UCSD-AML1 (cell line): Measurements from ENCODE around the gene TRAPPC2L.
"Not testable (repeated sequence)": the region's sequence is repeated elsewhere in the genome, so short reads cannot be mapped to it uniquely, and the experiment has no call there.

ENCODE experiments used
- DNase-seq: peaks from one replicate; lab custom pipeline; 2025; ENCODE audit not compliant: unreplicated experiment; lab: John Stamatoyannopoulos, UW

The TRAPPC2L gene

DNA sequence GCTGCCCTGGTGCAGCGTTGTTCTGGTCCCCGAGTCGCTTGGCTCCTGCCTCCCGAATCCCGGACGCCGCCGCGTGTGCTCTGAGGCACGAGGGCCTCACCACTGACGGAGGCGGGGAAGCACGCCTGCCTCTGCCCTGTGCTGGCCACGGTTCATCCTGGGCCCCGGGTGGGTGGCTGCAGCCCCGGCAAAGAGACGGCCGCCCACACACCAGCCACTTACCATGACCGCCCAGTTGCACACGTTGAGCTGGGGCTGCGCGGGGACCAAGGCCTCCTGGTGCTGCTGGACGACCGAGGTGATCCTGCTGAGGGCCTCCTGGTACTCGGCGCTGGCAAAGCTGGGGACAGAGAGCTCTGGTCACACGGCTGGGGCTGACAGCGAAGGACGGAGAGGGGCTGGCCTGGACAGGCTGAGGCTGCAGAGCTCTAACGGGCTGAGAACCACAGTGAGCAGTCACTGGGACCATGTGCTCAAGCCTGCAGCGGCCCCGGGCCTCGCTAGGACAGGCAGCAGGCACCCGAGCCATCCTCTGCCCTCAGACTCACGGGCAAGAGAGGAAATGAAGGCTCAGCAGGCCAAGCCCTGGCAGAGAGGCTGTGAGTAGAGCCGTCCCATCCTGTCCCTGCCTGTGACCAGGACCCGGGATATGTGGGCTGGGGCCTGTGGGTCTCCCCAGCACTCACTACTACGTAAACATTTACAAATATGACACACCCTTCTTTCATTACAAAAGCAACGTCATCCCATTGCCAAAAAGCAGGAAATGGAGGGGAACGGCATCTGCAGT lies 38.9 kb upstream of the TRAPPC2L start:
- no peak for DNase-seq

- DNase-seq, result no peak
These were observed 38.4 kb upstream of the TRAPPC2L start for GRCh38 chr16:88818575-88818874.

DNA sequence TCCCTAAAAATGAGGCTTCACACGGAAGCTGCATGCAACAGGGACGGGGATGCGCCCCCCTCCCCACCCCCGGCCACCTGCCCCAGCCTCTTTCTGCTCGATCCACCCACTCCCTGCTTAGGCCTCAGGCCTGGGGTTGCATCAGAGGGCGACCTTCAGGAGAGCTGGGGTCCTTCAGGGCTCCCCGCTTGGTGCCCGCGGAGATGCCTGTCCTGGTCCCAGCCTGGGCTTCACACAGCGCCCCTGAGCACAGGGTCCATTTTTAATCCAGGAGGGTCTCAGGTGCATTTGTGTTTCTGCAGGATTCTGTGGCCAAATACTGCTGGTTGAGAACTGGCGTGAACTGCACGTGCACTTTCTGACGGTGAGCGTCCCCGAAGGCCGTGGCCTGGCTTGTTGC lies 37.8 kb upstream of the TRAPPC2L start:
- no peak for DNase-seq

DNA sequence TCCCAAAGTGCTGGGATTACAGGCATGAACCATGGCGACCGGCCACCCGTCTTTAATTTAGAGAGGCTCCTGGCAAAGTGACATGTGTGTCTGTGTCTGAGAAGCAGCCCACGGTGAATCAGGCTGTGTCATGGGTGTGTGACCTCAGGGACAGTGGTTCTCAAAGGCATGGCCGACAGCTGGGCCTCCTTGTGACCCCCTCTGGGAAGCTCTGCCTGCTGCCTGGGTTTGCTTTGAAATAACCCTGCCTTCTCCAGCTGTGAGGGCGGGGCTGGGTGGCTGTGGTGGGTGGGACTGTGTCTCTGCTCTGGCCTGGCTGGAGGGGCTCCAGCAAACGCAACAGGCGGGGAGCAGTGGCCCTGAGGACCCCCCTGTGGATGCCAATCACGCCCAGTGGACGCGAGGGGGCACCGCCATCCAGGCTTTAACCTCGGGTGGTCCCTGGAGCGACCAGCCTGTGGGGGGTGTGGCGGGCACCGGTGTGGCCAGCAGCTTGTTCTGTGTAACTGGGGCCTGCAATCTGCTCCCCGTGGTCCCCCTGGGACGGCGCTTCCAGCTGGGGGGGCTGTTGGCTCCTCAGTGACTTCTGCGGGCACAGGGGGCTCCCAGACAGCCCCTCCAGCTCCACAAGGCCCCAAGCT lies 36.4 kb upstream of the TRAPPC2L start:
- no peak for DNase-seq

- DNase-seq, result no peak
These were observed 35.6 kb upstream of the TRAPPC2L start for GRCh38 chr16:88821168-88821850.

DNA sequence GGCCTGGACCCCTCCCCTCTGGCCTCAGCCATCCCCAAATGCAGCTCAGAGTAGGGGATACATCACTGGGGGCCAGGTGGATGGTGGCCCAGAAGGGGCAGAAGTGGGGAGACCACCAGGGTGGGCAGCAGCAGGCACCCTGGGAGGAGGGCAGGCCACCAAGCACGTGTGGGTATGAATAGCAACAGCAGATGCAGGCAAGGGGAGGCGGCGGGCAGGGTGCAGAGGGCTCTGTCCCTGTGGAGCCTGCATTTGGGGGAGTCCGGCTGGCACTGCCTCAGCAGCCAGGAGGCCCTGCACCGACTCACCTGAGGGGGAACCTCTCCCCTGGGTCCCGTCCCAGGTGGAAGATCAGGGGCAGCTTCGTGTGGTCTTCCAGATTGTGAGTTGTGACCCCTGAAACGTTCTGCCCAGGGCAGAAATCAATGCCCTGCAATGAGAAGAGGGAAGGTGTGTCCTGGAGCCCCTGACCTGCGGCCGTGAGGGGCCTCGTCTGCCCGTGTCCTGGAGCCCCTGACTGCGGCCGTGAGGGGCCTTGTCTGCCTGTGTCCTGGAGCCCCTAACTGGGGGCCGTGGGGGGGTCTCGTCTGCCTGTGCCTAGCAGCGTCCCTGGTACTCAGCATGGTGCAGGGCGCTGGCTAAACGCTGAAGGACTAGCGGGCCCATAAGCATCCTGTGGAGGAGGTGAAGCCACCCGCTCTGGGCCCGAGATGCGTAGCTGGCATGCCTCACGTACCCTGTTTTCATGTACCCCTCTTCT lies 34.5 kb upstream of the TRAPPC2L start:
- no peak for DNase-seq

- not testable (repeated sequence) for DNase-seq
These were observed 33.3 kb upstream of the TRAPPC2L start for GRCh38 chr16:88823646-88824045.

GRCh38 chr16:88824256-88825077 lies 32.5 kb upstream of the TRAPPC2L start:
- no peak for DNase-seq

DNA sequence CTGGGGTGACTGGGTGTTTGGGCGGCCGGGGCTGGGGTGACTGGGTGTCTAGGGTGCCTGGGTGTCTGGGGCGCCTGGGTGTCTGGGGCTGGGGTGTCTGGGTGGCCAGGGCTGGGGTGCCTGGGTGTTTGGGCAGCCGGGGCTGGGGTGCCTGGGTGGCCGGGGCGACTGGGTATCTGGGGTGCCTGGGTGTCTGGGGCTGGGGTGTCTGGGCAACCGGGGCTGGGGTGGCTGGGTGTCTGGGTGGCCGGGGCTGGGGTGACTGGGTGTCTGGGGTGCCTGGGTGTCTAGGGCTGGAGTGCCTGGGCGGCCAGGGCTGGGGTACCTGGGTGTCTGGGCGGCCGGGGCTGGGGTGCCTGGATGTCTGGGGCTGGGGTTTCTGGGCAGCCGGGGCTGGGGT lies 31.8 kb upstream of the TRAPPC2L start:
- DNase-seq, result no peak

DNA sequence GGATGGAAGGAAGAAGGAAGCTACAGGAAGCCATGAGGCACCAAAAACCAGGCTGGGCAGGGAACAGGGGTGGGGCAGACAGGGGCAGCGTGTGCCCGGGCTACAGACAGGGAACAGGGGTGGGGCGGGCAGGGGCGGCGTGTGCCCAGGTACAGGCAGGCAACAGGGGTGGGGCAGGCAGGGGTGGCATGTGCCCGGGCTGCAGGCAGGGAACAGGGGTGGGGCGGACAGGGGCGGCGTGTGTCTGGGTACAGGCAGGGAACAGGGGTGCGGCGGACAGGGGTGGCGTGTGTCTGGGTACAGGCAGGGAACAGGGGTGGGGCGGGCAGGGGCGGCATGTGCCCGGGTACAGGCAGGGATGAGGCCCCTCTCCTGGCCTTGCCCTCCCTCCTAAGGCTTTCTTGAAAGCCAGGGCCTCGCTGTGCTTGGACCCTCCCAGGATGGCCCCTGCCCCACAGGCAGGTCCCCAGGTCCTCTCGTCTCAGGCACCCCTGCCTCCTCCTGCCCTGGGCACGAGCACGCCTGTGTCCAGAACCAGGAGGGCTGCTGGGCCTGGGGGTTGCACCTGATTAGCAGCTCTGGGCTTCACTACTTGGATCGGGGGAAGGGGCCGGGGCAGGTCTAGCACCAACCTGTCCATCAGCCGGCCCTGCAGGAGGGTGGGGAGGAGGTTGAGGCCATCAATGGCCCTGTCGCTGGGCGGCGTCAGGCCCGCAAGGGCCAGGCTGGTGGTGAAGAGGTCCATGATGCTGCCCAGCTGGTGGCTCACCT lies 30.7 kb upstream of the TRAPPC2L start:
- no peak for DNase-seq

GRCh38 chr16:88827727-88828126 lies 29.2 kb upstream of the TRAPPC2L start:
- DNase-seq, result no peak

- no peak for DNase-seq
These were observed 28.2 kb upstream of the TRAPPC2L start for GRCh38 chr16:88828711-88829110.

DNA sequence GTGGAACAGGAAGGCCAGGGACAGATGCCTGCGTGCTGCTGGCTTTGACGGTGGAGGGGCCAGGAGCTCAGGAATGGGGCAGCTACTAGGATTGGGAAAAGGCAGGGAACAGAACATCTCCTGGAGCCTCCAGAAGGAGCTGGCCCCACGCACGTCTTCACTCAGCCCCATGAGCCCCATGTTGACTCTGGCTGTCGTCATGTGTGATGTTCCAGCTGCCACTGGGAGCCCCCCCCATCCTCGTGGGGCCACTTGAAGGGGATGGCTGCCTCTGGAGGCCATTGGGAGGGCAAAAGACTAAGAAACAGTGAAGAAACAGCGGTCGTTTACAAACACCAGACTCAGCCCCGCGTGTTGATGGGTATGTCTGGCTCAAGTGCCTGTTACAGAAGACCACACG lies 26.7 kb upstream of the TRAPPC2L start:
- DNase-seq, result no peak

- DNase-seq, result no peak
These were observed 26.1 kb upstream of the TRAPPC2L start for GRCh38 chr16:88830783-88831182.

DNA sequence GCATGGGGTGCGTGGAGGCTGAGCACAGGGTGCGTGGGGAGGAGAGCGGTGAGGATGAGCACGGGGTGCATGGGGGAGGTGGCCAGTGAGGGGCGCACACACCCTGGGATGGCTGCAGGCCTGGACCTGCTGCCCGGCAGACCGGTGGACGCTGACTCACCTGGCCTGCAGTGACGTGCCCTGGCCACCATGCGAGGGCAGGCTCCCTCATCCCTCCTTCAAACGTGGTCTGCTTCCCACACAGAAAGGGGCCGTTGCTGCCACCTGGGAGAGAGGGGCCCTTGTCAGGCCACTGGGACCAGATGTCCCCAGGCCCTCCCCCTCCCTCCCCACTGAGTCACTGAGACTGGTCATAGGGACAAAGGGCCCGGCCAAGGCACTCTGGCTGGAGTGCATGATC lies 25.1 kb upstream of the TRAPPC2L start:
- no peak for DNase-seq

- DNase-seq, result no peak
These were observed 23.8 kb upstream of the TRAPPC2L start for GRCh38 chr16:88833086-88833485.

DNA sequence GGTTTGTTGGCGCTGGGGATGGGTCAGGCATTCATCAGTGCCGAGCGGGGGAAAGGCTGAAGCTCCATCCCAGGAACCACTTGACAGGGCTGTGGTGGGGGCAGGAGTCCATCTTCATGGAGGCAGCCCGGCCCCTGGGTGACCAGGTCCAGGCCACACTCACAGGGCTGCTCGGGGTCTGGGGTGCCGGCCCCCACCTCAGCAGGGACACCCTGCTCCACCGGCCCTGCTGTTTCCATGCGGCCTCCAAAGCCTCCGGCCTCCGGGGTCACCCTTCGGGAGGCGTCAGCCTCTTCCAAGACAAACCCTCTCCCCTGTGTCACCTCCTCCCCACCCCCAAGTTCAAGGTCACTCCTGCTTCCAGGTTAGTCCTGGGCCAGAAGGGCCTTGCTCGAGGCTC lies 22.3 kb upstream of the TRAPPC2L start:
- no peak for DNase-seq

GRCh38 chr16:88835383-88835782 lies 21.5 kb upstream of the TRAPPC2L start:
- DNase-seq, result no peak

GRCh38 chr16:88835818-88836217 lies 21.1 kb upstream of the TRAPPC2L start:
- no peak for DNase-seq

- no peak for DNase-seq
These were observed 20.1 kb upstream of the TRAPPC2L start for GRCh38 chr16:88836791-88837190.
